MCF 10A (cell line): ENCODE data around the gene RDH14. TPM values are rescaled to one million over a fixed set of nuclear protein-coding genes. Genes with fewer than 3 reads are reported as not detected.

ENCODE experiments used
- BruUV-seq: library from RNA; stranded (reverse); fragments of 400-500 nt; replicated peaks from 2 replicates; lab custom pipeline; 2021; lab: Mats Ljungman, UMichigan
- CTCF ChIA-PET: fragments of 300-600 bp; sonication (Branson Sonifier 250); formaldehyde crosslinking; extraction: SDS; loops from one replicate; lab custom pipeline; 2021; ENCODE audit warnings: antibody characterized with exemption, inconsistent platforms; lab: Yijun Ruan, JAX
- POLR2A ChIA-PET: fragments of 300-600, 350-650 bp; sonication (Branson Sonifier 250); formaldehyde crosslinking; extraction: SDS; loops from one replicate; lab custom pipeline; 2020; ENCODE audit warnings: antibody characterized with exemption, inconsistent platforms; lab: Yijun Ruan, JAX
- DNase-seq: peaks from one replicate; pipeline ENCODE4 v3.0.0-alpha.2; 2018; ENCODE audit not compliant: unreplicated experiment
- H3K27ac Mint-ChIP-seq: one replicate; pipeline ENCODE4 v1.8.0; 2022; ENCODE audit warnings: mild to moderate bottlenecking, low read depth, mixed read lengths; ENCODE audit not compliant: unreplicated experiment
- H3K27me3 Mint-ChIP-seq: one replicate; pipeline ENCODE4 v1.8.0; 2022; ENCODE audit warnings: mixed read lengths; ENCODE audit not compliant: insufficient read depth, unreplicated experiment
- H3K36me3 Mint-ChIP-seq: one replicate; pipeline ENCODE4 v1.8.0; 2022; ENCODE audit warnings: mild to moderate bottlenecking, moderate library complexity, mixed read lengths; ENCODE audit not compliant: insufficient read depth, unreplicated experiment
- H3K4me1 Mint-ChIP-seq: one replicate; pipeline ENCODE4 v1.8.0; 2022; ENCODE audit warnings: mixed read lengths; ENCODE audit not compliant: insufficient read depth, unreplicated experiment
- H3K4me3 Mint-ChIP-seq: one replicate; pipeline ENCODE4 v1.8.0; 2022; ENCODE audit warnings: mild to moderate bottlenecking, moderate library complexity, mixed read lengths; ENCODE audit not compliant: unreplicated experiment
- H3K9me3 Mint-ChIP-seq: one replicate; pipeline ENCODE4 v1.8.0; 2022; ENCODE audit warnings: mixed read lengths; ENCODE audit not compliant: unreplicated experiment
- intact Hi-C: fragments of 100-400 bp; cut with micrococcal nuclease; formaldehyde crosslinking; loops from 2 replicates; pipeline ENCODE4 v1.14.1; 2022
- total RNA-seq: library from RNA; stranded (reverse); gene quantifications from 2 replicates; pipeline ENCODE4 v1.2.3, GENCODE V29; 2022
- TF ChIP-seq, protein P1 (sequence below): fragments of 200-600 bp; IDR thresholded peaks from one replicate; pipeline ENCODE4 v1.8.0; 2022; ENCODE audit warnings: antibody characterized with exemption, mild to moderate bottlenecking; ENCODE audit not compliant: unreplicated experiment

Gene RDH14
- total RNA-seq, 1 experiment from 2014 or later, result 19.2 TPM

DNA sequence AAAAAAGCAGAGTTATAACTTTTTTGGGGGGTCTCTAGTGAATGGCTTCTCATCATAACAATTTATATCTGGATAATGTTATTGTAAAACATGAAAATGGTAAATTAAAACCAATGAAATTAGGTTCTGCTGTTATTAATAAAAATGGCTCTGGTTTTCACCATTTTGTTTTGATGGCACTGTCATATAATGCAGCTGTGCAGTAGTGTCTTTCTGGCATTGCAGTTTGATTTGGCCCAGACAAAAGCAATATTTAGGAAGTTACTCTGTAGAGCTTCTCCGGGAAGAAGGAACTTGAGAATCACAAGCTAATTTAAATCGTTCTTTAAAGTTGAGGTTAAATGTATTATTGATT is 44.1 kb upstream of the RDH14 start:
- no TSS peak for BruUV-seq
- Mint-ChIP-seq H3K4me3 (no peak overlapping the region), H3K36me3 (no peaks in the 10 kb centered on the region), H3K4me1 (no peaks in the 10 kb centered on the region), H3K27ac (no peak overlapping the region), H3K27me3 (no peaks in the 10 kb centered on the region), H3K9me3 (no peaks in the 10 kb centered on the region)
- POLR2A ChIA-PET, result interaction anchor here (0.5 kb wide), 1 partner anchor 458 kb away, joined by 4 read pairs; no protein-coding TSS in a partner anchor
- TF ChIP-seq, protein P1, sequence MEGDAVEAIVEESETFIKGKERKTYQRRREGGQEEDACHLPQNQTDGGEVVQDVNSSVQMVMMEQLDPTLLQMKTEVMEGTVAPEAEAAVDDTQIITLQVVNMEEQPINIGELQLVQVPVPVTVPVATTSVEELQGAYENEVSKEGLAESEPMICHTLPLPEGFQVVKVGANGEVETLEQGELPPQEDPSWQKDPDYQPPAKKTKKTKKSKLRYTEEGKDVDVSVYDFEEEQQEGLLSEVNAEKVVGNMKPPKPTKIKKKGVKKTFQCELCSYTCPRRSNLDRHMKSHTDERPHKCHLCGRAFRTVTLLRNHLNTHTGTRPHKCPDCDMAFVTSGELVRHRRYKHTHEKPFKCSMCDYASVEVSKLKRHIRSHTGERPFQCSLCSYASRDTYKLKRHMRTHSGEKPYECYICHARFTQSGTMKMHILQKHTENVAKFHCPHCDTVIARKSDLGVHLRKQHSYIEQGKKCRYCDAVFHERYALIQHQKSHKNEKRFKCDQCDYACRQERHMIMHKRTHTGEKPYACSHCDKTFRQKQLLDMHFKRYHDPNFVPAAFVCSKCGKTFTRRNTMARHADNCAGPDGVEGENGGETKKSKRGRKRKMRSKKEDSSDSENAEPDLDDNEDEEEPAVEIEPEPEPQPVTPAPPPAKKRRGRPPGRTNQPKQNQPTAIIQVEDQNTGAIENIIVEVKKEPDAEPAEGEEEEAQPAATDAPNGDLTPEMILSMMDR, result no peak
- CTCF ChIA-PET, result interaction anchor here (0.5 to 1.0 kb wide), 3 partner anchors 9 to 1034 kb away, joined by 3 to 4 read pairs (median 3); no protein-coding TSS in a partner anchor
- DNase-seq, result no peak
- intact Hi-C loops, result no loop called here

DNA sequence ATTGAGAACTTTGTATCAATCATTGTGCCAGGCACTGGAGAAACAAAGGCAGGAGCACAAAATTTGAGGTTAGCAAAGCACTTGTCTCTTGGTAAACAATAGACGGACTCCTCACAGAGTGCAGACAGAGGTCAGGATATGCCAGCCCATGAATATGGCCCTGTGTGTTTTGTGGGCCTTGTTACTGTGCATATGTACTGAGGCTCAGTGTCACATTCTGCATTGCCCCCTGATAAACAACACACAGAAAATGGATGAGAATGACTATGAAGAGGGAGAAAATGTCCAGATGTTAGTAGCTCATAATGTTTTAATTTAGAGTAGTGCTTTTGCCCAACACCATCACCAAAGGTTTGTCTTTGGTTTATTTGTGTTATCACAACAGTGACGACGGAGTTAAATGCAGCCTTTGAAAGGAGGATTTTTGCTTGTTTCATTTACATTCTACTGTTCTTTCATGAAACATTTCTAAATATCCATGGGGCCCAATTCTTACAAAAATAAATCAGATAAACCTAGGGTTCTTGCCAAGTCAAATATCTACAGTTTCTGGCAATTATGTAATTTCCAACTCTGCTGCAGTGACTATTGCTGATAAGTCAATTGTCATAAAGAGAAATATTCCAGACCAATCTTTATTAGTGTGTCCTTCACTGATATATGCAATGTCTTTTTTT is 43.5 kb upstream of the RDH14 start:
- BruUV-seq, result no TSS peak
- CTCF ChIA-PET, result interaction anchor here (0.5 to 1.0 kb wide), 3 partner anchors 9 to 1034 kb away, joined by 3 to 4 read pairs (median 3); no protein-coding TSS in a partner anchor
- POLR2A ChIA-PET, result interaction anchor here (0.5 kb wide), 1 partner anchor 459 kb away, joined by 4 read pairs; no protein-coding TSS in a partner anchor
- Mint-ChIP-seq H3K36me3 (no peaks in the 10 kb centered on the region), H3K27me3 (no peaks in the 10 kb centered on the region), H3K4me3 (no peak overlapping the region), H3K9me3 (no peaks in the 10 kb centered on the region), H3K27ac (no peak overlapping the region), H3K4me1 (no peaks in the 10 kb centered on the region)
- DNase-seq, result no peak
- TF ChIP-seq, protein P1, result no peak
- intact Hi-C loops, result no loop called here

DNA sequence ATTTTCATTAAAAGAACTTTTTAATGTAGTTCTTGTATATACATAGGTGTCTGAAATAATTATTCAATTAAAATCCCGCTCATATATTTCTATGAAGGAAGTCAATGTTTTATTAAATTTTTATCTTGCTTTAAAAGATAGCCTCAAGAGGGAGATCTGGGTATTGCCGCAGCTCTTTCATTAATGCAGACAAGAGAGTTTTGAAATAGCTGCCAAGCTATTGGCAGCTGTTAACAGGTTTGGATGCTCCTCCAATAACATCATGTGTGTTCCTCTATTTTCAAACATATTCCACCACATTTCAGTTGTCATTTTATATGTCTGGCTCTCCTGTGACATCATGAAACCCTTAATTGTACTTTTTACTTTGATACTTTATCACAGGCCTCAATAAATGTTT is 41.8 kb upstream of the RDH14 start:
- Mint-ChIP-seq H3K27me3 (no peaks in the 10 kb centered on the region), H3K36me3 (no peaks in the 10 kb centered on the region), H3K4me1 (no peaks in the 10 kb centered on the region), H3K9me3 (no peaks in the 10 kb centered on the region), H3K4me3 (no peak overlapping the region), H3K27ac (no peak overlapping the region)
- no TSS peak for BruUV-seq
- no peak for DNase-seq
- CTCF ChIA-PET, result no interaction called here
- POLR2A ChIA-PET, result no interaction called here
- TF ChIP-seq, protein P1, result no peak
- intact Hi-C loops, result no loop called here

DNA sequence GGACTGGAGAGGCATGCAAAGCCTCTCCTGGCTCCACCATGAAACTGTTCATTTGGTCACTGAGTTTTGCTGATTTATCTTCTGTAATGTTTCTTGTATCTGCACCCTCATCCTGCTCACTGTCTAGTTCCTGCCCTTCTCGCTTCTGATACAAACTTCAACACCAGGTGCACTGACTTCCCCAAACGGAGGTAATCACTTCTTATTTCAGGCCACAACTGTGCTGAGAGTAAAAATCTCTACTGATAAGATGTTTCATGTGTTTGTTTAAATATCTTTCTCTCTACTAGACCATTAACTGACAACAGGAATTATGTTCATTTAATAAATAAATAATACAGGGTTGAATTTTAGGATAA is 39.8 kb upstream of the RDH14 start:
- BruUV-seq, result no TSS peak
- H3K9me3 Mint-ChIP-seq, result no peaks in the 10 kb centered on the region
- no peak overlapping the region for H3K27ac Mint-ChIP-seq
- intact Hi-C loops, result no loop called here
- ChIA-PET CTCF (interaction anchor here (0.5 kb wide), 1 partner anchor 1128 kb away, joined by 3 read pairs; no protein-coding TSS in a partner anchor), POLR2A (no interaction called here)
- no peak overlapping the region for H3K4me3 Mint-ChIP-seq
- H3K27me3 Mint-ChIP-seq, result no peaks in the 10 kb centered on the region
- no peaks in the 10 kb centered on the region for H3K36me3 Mint-ChIP-seq
- DNase-seq, result no peak
- TF ChIP-seq, protein P1, result no peak
- H3K4me1 Mint-ChIP-seq, result no peaks in the 10 kb centered on the region
